CD14-positive monocyte (primary cell): ENCODE data around the gene TFF1. TPM values are rescaled to one million over a fixed set of nuclear protein-coding genes. Genes with fewer than 3 reads are reported as not detected.

Experiments
- DNase-seq, 3 donors: peaks; one replicate each; pipeline ENCODE4 v3.0.0-alpha.2; 2011 to 2022
- H2AFZ ChIP-seq: 2 replicates; pipeline ENCODE4 v1.6.0; 2012; ENCODE audit warnings: mild to moderate bottlenecking, low read depth, low read length, inconsistent platforms; ENCODE audit not compliant: insufficient read depth, poor library complexity, severe bottlenecking
- H3K27ac ChIP-seq, 2 donors: 1 replicate in 1 of 2; 2 replicates in 1 of 2; pipeline ENCODE4 v1.5.1; 2012 to 2013; ENCODE audit warnings: low read length in 2 of 2, control low read depth in 1 of 2, inconsistent platforms in 1 of 2, low read depth in 1 of 2, mild to moderate bottlenecking in 1 of 2
- H3K27me3 ChIP-seq, 2 donors: one replicate each; pipeline versions ENCODE4 v1.6.0 to v1.6.1; 2011 to 2013; ENCODE audit warnings: low read length in 2 of 2; ENCODE audit not compliant: control insufficient read depth in 2 of 2, insufficient read depth in 2 of 2
- H3K36me3 ChIP-seq, 2 donors: replicated peaks in 1 of 2; 1 replicate in 1 of 2; 2 replicates in 1 of 2; pipeline versions ENCODE4 v1.5.1 to v1.6.1; 2012 to 2013; ENCODE audit warnings: low read length in 2 of 2, control low read depth in 1 of 2, inconsistent platforms in 1 of 2, mild to moderate bottlenecking in 1 of 2; ENCODE audit not compliant: insufficient read depth in 2 of 2, control insufficient read depth in 1 of 2
- H3K4me1 ChIP-seq, 2 donors: 1 replicate in 1 of 2; 2 replicates in 1 of 2; pipeline versions ENCODE4 v1.5.1 to v1.6.1; 2012 to 2013; ENCODE audit warnings: low read length in 2 of 2, control low read depth in 1 of 2, inconsistent platforms in 1 of 2, mild to moderate bottlenecking in 1 of 2, moderate library complexity in 1 of 2; ENCODE audit not compliant: insufficient read depth in 2 of 2, control insufficient read depth in 1 of 2
- H3K4me2 ChIP-seq: replicated peaks from 2 replicates; pipeline ENCODE3; 2012; ENCODE audit warnings: low read length, moderate library complexity, mild to moderate bottlenecking; ENCODE audit not compliant: poor library complexity, severe bottlenecking; ENCODE audit errors: extremely low read depth
- H3K4me3 ChIP-seq, 3 experiments: fragments of 200-600 bp in 1 of 3; sonication (generic) in 1 of 3; replicated peaks in 1 of 3; 1 replicate in 2 of 3; 2 replicates in 1 of 3; pipeline ENCODE4 v1.5.1; 2011 to 2013; ENCODE audit warnings: low read length in 3 of 3, mild to moderate bottlenecking in 3 of 3, control low read depth in 2 of 3, low read depth in 2 of 3, inconsistent platforms in 1 of 3, moderate library complexity in 1 of 3
- H3K79me2 ChIP-seq: 2 replicates; pipeline ENCODE4 v1.6.0; 2012; ENCODE audit warnings: mild to moderate bottlenecking, control low read depth, inconsistent platforms, low read length, moderate library complexity; ENCODE audit not compliant: insufficient read depth
- H3K9ac ChIP-seq: 2 replicates; pipeline ENCODE4 v1.6.0; 2017; ENCODE audit warnings: low read length, mild to moderate bottlenecking; ENCODE audit not compliant: insufficient read depth, poor library complexity, severe bottlenecking
- H3K9me3 ChIP-seq, 2 donors: replicated peaks in 1 of 2; 1 replicate in 1 of 2; 2 replicates in 1 of 2; pipeline versions ENCODE4 v1.5.1 to v1.6.1; 2012 to 2013; ENCODE audit warnings: low read length in 2 of 2, control low read depth in 1 of 2; ENCODE audit not compliant: control insufficient read depth in 1 of 2, insufficient read depth in 1 of 2
- H4K20me1 ChIP-seq: 2 replicates; pipeline ENCODE4 v1.6.0; 2012; ENCODE audit warnings: mild to moderate bottlenecking, low read length, control low read depth, moderate library complexity; ENCODE audit not compliant: insufficient read depth
- H3K27ac Mint-ChIP-seq, 7 donors: one replicate each; pipeline ENCODE4 v1.8.0; 2020; ENCODE audit warnings: mild to moderate bottlenecking in 7 of 7, mixed read lengths in 7 of 7, moderate library complexity in 6 of 7, inconsistent platforms in 2 of 7
- H3K27me3 Mint-ChIP-seq, 3 donors: one replicate each; pipeline ENCODE4 v1.8.0; 2021 to 2022; ENCODE audit warnings: low read depth in 3 of 3, mild to moderate bottlenecking in 3 of 3, mixed read lengths in 3 of 3, moderate library complexity in 3 of 3, inconsistent platforms in 1 of 3
- H3K36me3 Mint-ChIP-seq, 2 donors: one replicate each; pipeline ENCODE4 v1.8.0; 2020; ENCODE audit warnings: mixed read lengths in 2 of 2, inconsistent platforms in 1 of 2, mild to moderate bottlenecking in 1 of 2
- H3K4me1 Mint-ChIP-seq: one replicate; pipeline ENCODE4 v1.8.0; 2020; ENCODE audit warnings: mild to moderate bottlenecking, mixed read lengths
- H3K4me3 Mint-ChIP-seq, 2 donors: one replicate each; pipeline ENCODE4 v1.8.0; 2020; ENCODE audit warnings: mild to moderate bottlenecking in 2 of 2, mixed read lengths in 2 of 2, moderate library complexity in 1 of 2
- H3K9me3 Mint-ChIP-seq, 7 donors: one replicate each; pipeline ENCODE4 v1.8.0; 2020 to 2022; ENCODE audit warnings: mixed read lengths in 7 of 7, mild to moderate bottlenecking in 6 of 7, moderate library complexity in 6 of 7, inconsistent platforms in 2 of 7
- WGBS: methylation state at CpG from one replicate; pipeline ENCODE4 v1.1.5; 2013; ENCODE audit warnings: missing lambda C conversion rate; ENCODE audit not compliant: insufficient coverage; 5-methylcytosine and 5-hydroxymethylcytosine counted together
- intact Hi-C, 2 donors: fragments of 100-400 bp; cut with micrococcal nuclease; formaldehyde crosslinking; loops; one replicate each; pipeline versions ENCODE4 v1.15.0 to v1.15.1; 2023
- polyA plus RNA-seq, 3 donors: library from polyadenylated mRNA; depleted of rRNA in 1 of 3; unstranded in 2 of 3; stranded (reverse) in 1 of 3; fragments of 300-500 nt in 2 of 3; fragments of >200 nt in 1 of 3; fragmentation: Illumina TruSeq in 2 of 3; gene quantifications; 1 replicate in 2 of 3; 2 replicates in 1 of 3; pipeline ENCODE4 v1.2.3, GENCODE V29; 2012 to 2021
- TF ChIP-seq, protein P1 (sequence below): fragments of 200-600 bp; IDR thresholded peaks from one replicate; pipeline ENCODE4 v1.8.0; 2022; ENCODE audit warnings: antibody characterized with exemption, mild to moderate bottlenecking

The TFF1 gene
- polyA plus RNA-seq, 3 donors, result not detected

DNA sequence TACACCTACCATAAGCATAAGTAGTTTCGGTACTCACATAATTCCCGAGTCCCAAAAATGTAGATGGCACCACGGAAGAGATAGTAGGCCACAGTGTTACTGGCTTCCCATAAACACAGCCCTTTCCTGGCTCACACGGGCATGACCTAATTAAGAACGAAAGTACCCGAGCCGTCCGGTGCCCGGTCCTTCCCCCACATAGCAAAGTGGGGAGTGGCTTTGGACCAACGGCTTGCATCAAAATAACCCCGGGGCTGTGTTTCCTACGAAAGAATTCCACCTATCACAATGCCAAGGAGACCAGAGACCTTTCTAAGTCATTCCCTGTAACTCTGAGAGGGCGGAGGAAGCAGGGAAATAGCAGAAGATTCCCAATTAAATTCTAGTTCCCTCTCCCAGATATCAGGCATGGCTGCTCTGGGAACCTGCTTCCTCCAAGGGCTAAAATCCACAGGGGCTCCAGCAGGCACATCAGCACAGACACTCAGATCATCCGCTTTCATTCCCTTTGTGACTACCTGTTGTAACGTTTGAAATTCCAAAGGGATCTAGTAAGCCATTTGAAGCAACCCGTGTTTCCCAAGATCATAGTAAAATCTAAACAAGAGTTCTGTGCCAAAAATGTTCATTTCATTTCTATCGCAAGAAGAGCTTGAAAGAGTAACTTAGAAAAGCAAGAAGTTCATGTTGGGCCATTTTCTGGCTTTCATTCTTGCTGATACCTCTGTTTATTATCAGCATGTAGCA is 29.7 kb upstream of the TFF1 start, which contains the start of gene TMPRSS3:
Gene TMPRSS3, minus strand, starts transcription at position 148 of the 747 bp plus-strand sequence. CDS start 635 bp downstream, outside the sequence.
- Mint-ChIP-seq H3K36me3 (no peaks in the 10 kb centered on the region), H3K9me3 (peaks cover 0 to 1% (median 0%) of the 10 kb centered on the region in 7 donors), H3K4me1 (no peaks in the 10 kb centered on the region), H3K27ac (no peak within 1 kb of the TSS), H3K27me3 (peaks cover 0 to 5% (median 0%) of the 10 kb centered on the region in 3 donors), H3K4me3 (no peak within 1 kb of the TSS)
- 98% methylated on average over 15 of the region's 17 CpGs for WGBS
- no peak within 1 kb of the TSS for H2AFZ ChIP-seq
- no peak within 1 kb of the TSS for H3K9ac ChIP-seq
- TF ChIP-seq, protein P1, sequence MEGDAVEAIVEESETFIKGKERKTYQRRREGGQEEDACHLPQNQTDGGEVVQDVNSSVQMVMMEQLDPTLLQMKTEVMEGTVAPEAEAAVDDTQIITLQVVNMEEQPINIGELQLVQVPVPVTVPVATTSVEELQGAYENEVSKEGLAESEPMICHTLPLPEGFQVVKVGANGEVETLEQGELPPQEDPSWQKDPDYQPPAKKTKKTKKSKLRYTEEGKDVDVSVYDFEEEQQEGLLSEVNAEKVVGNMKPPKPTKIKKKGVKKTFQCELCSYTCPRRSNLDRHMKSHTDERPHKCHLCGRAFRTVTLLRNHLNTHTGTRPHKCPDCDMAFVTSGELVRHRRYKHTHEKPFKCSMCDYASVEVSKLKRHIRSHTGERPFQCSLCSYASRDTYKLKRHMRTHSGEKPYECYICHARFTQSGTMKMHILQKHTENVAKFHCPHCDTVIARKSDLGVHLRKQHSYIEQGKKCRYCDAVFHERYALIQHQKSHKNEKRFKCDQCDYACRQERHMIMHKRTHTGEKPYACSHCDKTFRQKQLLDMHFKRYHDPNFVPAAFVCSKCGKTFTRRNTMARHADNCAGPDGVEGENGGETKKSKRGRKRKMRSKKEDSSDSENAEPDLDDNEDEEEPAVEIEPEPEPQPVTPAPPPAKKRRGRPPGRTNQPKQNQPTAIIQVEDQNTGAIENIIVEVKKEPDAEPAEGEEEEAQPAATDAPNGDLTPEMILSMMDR, result no peak
- H3K79me2 ChIP-seq, result no peaks in the 10 kb centered on the region
- H3K4me2 ChIP-seq, result no peak within 1 kb of the TSS
- intact Hi-C loops, result no loop called here
- H3K4me1 ChIP-seq, result no peaks in the 10 kb centered on the region
- H3K4me3 ChIP-seq, result no peak within 1 kb of the TSS
- H3K27me3 ChIP-seq, result no peaks in the 10 kb centered on the region
- H4K20me1 ChIP-seq, result no peaks in the 10 kb centered on the region
- no peak for DNase-seq
- no peaks in the 10 kb centered on the region for H3K9me3 ChIP-seq
- H3K27ac ChIP-seq, result no peak within 1 kb of the TSS
- H3K36me3 ChIP-seq, result no peaks in the 10 kb centered on the region

DNA sequence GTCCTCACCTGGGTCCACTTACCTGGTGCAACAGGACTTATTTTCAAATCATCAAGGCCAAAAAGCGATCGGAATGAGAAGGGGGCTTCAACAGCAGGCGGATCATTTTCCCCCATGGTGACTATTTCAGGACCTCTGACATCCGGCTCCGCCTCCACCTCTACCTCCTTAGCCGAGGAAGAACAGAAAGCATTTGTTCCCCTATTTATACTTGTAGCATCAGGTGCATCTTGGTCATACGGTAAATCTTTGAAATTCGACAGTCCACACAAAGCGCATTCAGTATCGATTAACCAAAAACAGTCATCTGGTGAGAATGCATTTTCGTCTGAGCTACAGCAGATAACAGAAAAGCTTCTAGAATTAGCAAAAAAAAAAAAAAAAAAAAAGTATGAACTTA is 29.0 kb upstream of the TFF1 start:
- no peaks in the 10 kb centered on the region for H3K9me3 ChIP-seq
- Mint-ChIP-seq H3K4me3 (no peak overlapping the region), H3K4me1 (no peaks in the 10 kb centered on the region), H3K36me3 (no peaks in the 10 kb centered on the region), H3K27ac (no peak overlapping the region), H3K9me3 (peaks cover 0 to 1% (median 0%) of the 10 kb centered on the region in 7 donors), H3K27me3 (peaks cover 0 to 5% (median 0%) of the 10 kb centered on the region in 3 donors)
- no peaks in the 10 kb centered on the region for H4K20me1 ChIP-seq
- H3K9ac ChIP-seq, result no peak overlapping the region
- no peak overlapping the region for H2AFZ ChIP-seq
- H3K4me2 ChIP-seq, result no peak overlapping the region
- TF ChIP-seq, protein P1, result no peak
- H3K4me1 ChIP-seq, result no peaks in the 10 kb centered on the region
- H3K79me2 ChIP-seq, result no peaks in the 10 kb centered on the region
- H3K27ac ChIP-seq, result no peak overlapping the region
- H3K27me3 ChIP-seq, result no peaks in the 10 kb centered on the region
- H3K36me3 ChIP-seq, result no peaks in the 10 kb centered on the region
- DNase-seq, result no peak
- WGBS, result 79% methylated on average over 4 of the region's 11 CpGs
- H3K4me3 ChIP-seq, result no peak overlapping the region
- intact Hi-C loops, result no loop called here
